ENCODE measurements around the gene ZNF525. TPM values are rescaled to one million over a fixed set of nuclear protein-coding genes. Genes with fewer than 3 reads are reported as not detected.

Gene ZNF525
- 2.3 and 3.5 TPM in 2 replicates for total RNA-seq

GRCh38 chr19:53365134-53365898, at the start of gene ZNF525:
TSS of gene ZNF525 (plus strand) at chr19:53365705. CDS start at chr19:53372282, 6,577 bp downstream.

GRCh38 chr19:53333463-53334449, 31.7 kb upstream of the ZNF525 start, which contains the start of gene ZNF845:
TSS of gene ZNF845 (plus strand) at chr19:53333749. CDS start at chr19:53341308, 7,559 bp downstream.

GRCh38 chr19:53394974-53395839, 29.7 kb downstream of the ZNF525 start, which contains the start of gene ZNF765:
TSS of gene ZNF765 (plus strand) at chr19:53395149. CDS start at chr19:53398016, 2,867 bp downstream.

GRCh38 chr19:53431399-53432087, 66.0 kb downstream of the ZNF525 start, which contains the start of gene ZNF761:
TSS of gene ZNF761 (plus strand) at chr19:53431984. CDS start at chr19:53447269, 15,285 bp downstream.

Other genes with a start within 250 kb of the ZNF525 start
- 2.1 and 4.7 TPM in 2 replicates for gene ZNF415, start 232.8 kb upstream of the ZNF525 start, total RNA-seq
- gene ZNF347, start 206.7 kb upstream of the ZNF525 start, total RNA-seq: 3.3 and 3.6 TPM in 2 replicates
- gene ZNF665, start 172.3 kb upstream of the ZNF525 start, total RNA-seq: 0.58 and 2.5 TPM in 2 replicates
- gene ZNF677, start 110.8 kb upstream of the ZNF525 start, total RNA-seq: 7.4 and 20.2 TPM in 2 replicates
- not detected in 2 replicates for gene VN1R2, start 107.4 kb upstream of the ZNF525 start, total RNA-seq
- not detected in 2 replicates for gene VN1R4, start 98.0 kb upstream of the ZNF525 start, total RNA-seq
- 2.1 and 4.9 TPM in 2 replicates for gene ZNF845, start 32.0 kb upstream of the ZNF525 start, total RNA-seq
- gene ZNF765, start 29.4 kb downstream of the ZNF525 start, total RNA-seq: 5.5 and 6.8 TPM in 2 replicates
- gene ZNF761, start 66.3 kb downstream of the ZNF525 start, total RNA-seq: 4.0 and 8.2 TPM in 2 replicates
- gene ZNF813, start 102.0 kb downstream of the ZNF525 start, total RNA-seq: 1.4 and 1.8 TPM in 2 replicates
- 6.5 and 6.8 TPM in 2 replicates for gene ZNF331, start 172.4 kb downstream of the ZNF525 start, total RNA-seq

All from pericardium fibroblast (primary cell).